K562 (cell line): ENCODE measurements around the gene DYSF. TPM values are rescaled to one million over a fixed set of nuclear protein-coding genes. Genes with fewer than 3 reads are reported as not detected.

Experiments used
- ATAC-seq: fragments of 200-7000 bp; cut with Tn5 transposase; 3 replicates; pipeline ENCODE4 v1.9.1; 2020; ENCODE audit warnings: moderate library complexity
- BruUV-seq: library from RNA; stranded (reverse); fragments of 400-500 nt; replicated peaks from 2 replicates; lab custom pipeline; 2021; lab: Mats Ljungman, UMichigan
- CTCF ChIA-PET: fragments of 300-600 bp; formaldehyde crosslinking; extraction: SDS; loops from one replicate; lab custom pipeline; 2021; ENCODE audit warnings: low intra/inter-chr PET ratio; lab: Yijun Ruan, JAX
- POLR2A ChIA-PET: fragments of 300-600, 350-650 bp; sonication (Branson Sonifier 250); formaldehyde crosslinking; extraction: SDS; loops from one replicate; lab custom pipeline; 2021; ENCODE audit warnings: antibody characterized with exemption, inconsistent platforms; lab: Yijun Ruan, JAX
- DNase-seq, 4 experiments: peaks; one replicate each; pipeline versions ENCODE4 v3.0.0 to v3.0.0-alpha.2; 2011 to 2018; ENCODE audit warnings: low spot score in 3 of 4, mixed read lengths in 3 of 4; ENCODE audit errors: extremely low read depth in 1 of 4
- FAIRE-seq: peaks from 2 replicates; lab custom pipeline; 2011; peaks lifted over from hg19 to GRCh38; lab: Jason Lieb, UNC
- H2AFZ ChIP-seq: 2 replicates; pipeline ENCODE4 v1.6.0; 2011; ENCODE audit warnings: low read depth, low read length, control low read depth, inconsistent platforms
- H3K27ac ChIP-seq: fragments of 200-600 bp; 3 replicates; pipeline ENCODE4 v1.8.0; 2011; ENCODE audit warnings: low read depth, mild to moderate bottlenecking, control low read depth, inconsistent platforms, low read length, moderate library complexity, mixed read lengths; ENCODE audit errors: extremely low read depth
- H3K27me3 ChIP-seq, 2 experiments: fragments of 300-600 bp in 1 of 2; 2 replicates in 1 of 2; 3 replicates in 1 of 2; pipeline versions ENCODE4 v1.6.0 to v1.8.0; 2011; ENCODE audit warnings: inconsistent platforms in 2 of 2, low read length in 2 of 2, mild to moderate bottlenecking in 1 of 2, mixed read lengths in 1 of 2, moderate library complexity in 1 of 2; ENCODE audit not compliant: control insufficient read depth in 2 of 2, insufficient read depth in 2 of 2
- H3K36me3 ChIP-seq: fragments of 300-600 bp; 3 replicates; pipeline ENCODE4 v1.8.0; 2011; ENCODE audit warnings: mild to moderate bottlenecking, low read length, inconsistent platforms; ENCODE audit not compliant: control insufficient read depth, insufficient read depth
- H3K4me1 ChIP-seq, 2 experiments: fragments of 200-600 bp in 1 of 2; replicated peaks in 1 of 2; 2 replicates in 1 of 2; 3 replicates in 1 of 2; pipeline versions ENCODE4 v1.5.1 to v1.8.0; 2011; ENCODE audit warnings: inconsistent platforms in 2 of 2, low read length in 2 of 2, mild to moderate bottlenecking in 1 of 2, mixed read lengths in 1 of 2, moderate library complexity in 1 of 2; ENCODE audit not compliant: control insufficient read depth in 2 of 2, insufficient read depth in 2 of 2
- H3K4me2 ChIP-seq: 2 replicates; pipeline ENCODE4 v1.6.1; 2011; ENCODE audit warnings: low read length, control low read depth, inconsistent platforms, mixed read lengths; ENCODE audit not compliant: insufficient read depth
- H3K4me3 ChIP-seq: fragments of 200-600 bp; sonication (generic), shearing (Covaris generic); 2 replicates; pipeline ENCODE4 v1.5.1; 2016; ENCODE audit warnings: control low read depth, inconsistent platforms
- H3K79me2 ChIP-seq: fragments of 200-600 bp; 3 replicates; pipeline ENCODE4 v1.8.0; 2011; ENCODE audit warnings: low read length, inconsistent platforms; ENCODE audit not compliant: control insufficient read depth, insufficient read depth
- H3K9ac ChIP-seq, 2 experiments: 2 replicates each; pipeline versions ENCODE4 v1.6.0 to v1.6.1; 2011; ENCODE audit warnings: low read depth in 2 of 2, low read length in 2 of 2, control low read depth in 1 of 2, inconsistent platforms in 1 of 2, mild to moderate bottlenecking in 1 of 2, mixed read lengths in 1 of 2; ENCODE audit not compliant: insufficient read depth in 1 of 2
- H3K9me1 ChIP-seq: one replicate; pipeline ENCODE4 v1.6.0; 2011; ENCODE audit warnings: inconsistent platforms, mild to moderate bottlenecking, low read length, moderate library complexity; ENCODE audit not compliant: control insufficient read depth, insufficient read depth
- H3K9me3 ChIP-seq: replicated peaks from 2 replicates; pipeline ENCODE4 v1.5.1; 2011; ENCODE audit warnings: low read depth, low read length, inconsistent platforms; ENCODE audit not compliant: control insufficient read depth, insufficient read depth
- H4K20me1 ChIP-seq: replicated peaks from 2 replicates; pipeline ENCODE4 v1.6.1; 2011; ENCODE audit warnings: low read length, inconsistent platforms, mixed read lengths; ENCODE audit not compliant: control insufficient read depth, insufficient read depth
- KLF10 ChIP-seq: fragments of 250-450 bp; sonication (Bioruptor Pico); IDR thresholded peaks from 2 replicates; pipeline ENCODE4 v1.6.1; 2021; ENCODE audit warnings: matching md5 sums
- PHF8 ChIP-seq: fragments of 200-600 bp; sonication (generic); IDR thresholded peaks from 2 replicates; pipeline ENCODE4 v1.6.1; 2012; ENCODE audit warnings: mixed run types, mild to moderate bottlenecking, inconsistent platforms, low read length, moderate library complexity, borderline replicate concordance
- ZFP36 ChIP-seq: fragments of 150-350 bp; IDR thresholded peaks from 2 replicates; pipeline ENCODE4 v1.6.1; 2018; ENCODE audit warnings: low read length, low read depth; ENCODE audit not compliant: partially characterized antibody
- ZNF146 ChIP-seq: IDR thresholded peaks from one replicate; pipeline ENCODE4 v1.6.1; 2018; ENCODE audit warnings: missing compliant biosample characterization; ENCODE audit not compliant: unreplicated experiment
- ZNF224 ChIP-seq: sonication (generic); formaldehyde crosslinking; IDR thresholded peaks from 2 replicates; pipeline ENCODE4 v1.8.0; 2022; ENCODE audit warnings: mild to moderate bottlenecking, missing genetic modification reagents
- WGBS: fragments of 100-300 bp; shearing (Covaris generic); methylation state at CpG from one replicate; pipeline ENCODE4 v1.1.6; 2016; ENCODE audit warnings: low coverage, mixed read lengths; ENCODE audit not compliant: insufficient coverage; ENCODE audit errors: missing lambda C conversion rate; 5-methylcytosine and 5-hydroxymethylcytosine counted together
- in situ Hi-C: fragments of 300-500 bp; cut with MboI; formaldehyde crosslinking; loops from 4 replicates; pipeline ENCODE4 v1.15.0; 2018; ENCODE audit warnings: inconsistent platforms, mixed read lengths
- intact Hi-C: fragments of 100-400 bp; cut with micrococcal nuclease; formaldehyde crosslinking; loops from 2 replicates; pipeline ENCODE4 v1.14.2; 2022
- polyA plus RNA-seq, 8 experiments: library from polyadenylated mRNA; depleted of rRNA in 4 of 8; stranded (reverse) in 5 of 8; unstranded in 3 of 8; fragments of >200 nt; fragmentation: Nextera tagmentation in 2 of 8; fragmentation: Illumina TruSeq in 1 of 8; extraction: Ambion mirVana in 2 of 8; extraction: Trizol in 1 of 8; gene quantifications; 2 replicates each; pipeline versions ENCODE4 v1.2.1 to v1.2.3, GENCODE V29; 2011 to 2014; ENCODE audit warnings: inconsistent platforms in 1 of 8, missing spikeins in 1 of 8
- total RNA-seq, 7 experiments: library from RNA; depleted of rRNA in 6 of 7; stranded (reverse); fragments of >200 nt in 6 of 7; fragmentation: Illumina TruSeq in 2 of 7; extraction: Trizol in 2 of 7; gene quantifications; 2 replicates each; pipeline versions ENCODE4 v1.2.1 to v1.2.3, GENCODE V29; 2011 to 2021; ENCODE audit warnings: low replicate concordance in 1 of 7

DYSF gene
- total and polyA plus RNA-seq, 9 of the 15 experiments (the other 6 are each of a cell fraction or from before 2014, with no cell fraction given): 0.01 to 0.80 (median 0.29) TPM

DNA sequence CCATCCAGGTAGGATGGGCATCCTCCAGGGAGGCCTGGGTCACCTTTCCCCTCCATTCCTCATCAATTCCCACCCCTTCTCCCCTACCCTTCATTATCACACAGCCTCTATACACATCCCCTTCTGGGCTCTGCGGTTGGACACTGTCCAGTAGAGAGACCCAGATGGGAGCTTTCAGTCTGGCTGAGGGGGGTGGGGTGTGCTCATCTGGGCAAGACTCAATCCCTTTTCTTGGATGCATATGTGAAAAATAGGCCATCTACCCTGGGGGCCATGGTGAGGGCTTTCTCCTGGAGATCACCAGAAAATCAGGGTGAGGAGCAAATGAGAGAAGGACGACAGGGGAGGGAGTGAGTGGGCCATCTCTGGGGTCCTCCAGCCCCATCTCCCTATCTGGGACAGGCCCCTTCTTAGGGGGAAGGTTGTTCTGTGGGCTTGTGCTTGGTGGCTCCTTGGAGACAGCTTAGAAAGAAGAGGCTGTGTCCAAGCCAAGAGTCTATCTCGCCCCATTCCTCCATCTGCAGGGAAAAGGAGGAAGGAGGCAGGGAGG lies 160.1 kb downstream of the DYSF start:
- no peak for TF ChIP-seq ZFP36
- no peak for TF ChIP-seq PHF8
- TF ChIP-seq ZNF224 (CRISPR knock-in tag): no peak
- TF ChIP-seq KLF10 (CRISPR knock-in tag): no peak
- TF ChIP-seq ZNF146 (CRISPR knock-in tag): no peak
- H3K4me3 ChIP-seq: no peak overlapping the region
- DNase-seq (no peak), ATAC-seq (no peak), FAIRE-seq (no peak)
- WGBS: 0% methylated on average over 3 of the region's 3 CpGs
- H3K36me3 ChIP-seq: no peaks in the 10 kb centered on the region
- no peak overlapping the region for H3K9ac ChIP-seq
- H3K9me3 ChIP-seq: no peaks in the 10 kb centered on the region
- POLR2A ChIA-PET: no interaction called here
- peaks cover 0 to 35% of the 10 kb centered on the region in 2 experiments; a peak in 3 of 5 replicates for H3K27me3 ChIP-seq
- H3K79me2 ChIP-seq: no peaks in the 10 kb centered on the region
- intact Hi-C loops (no loop called here), in situ Hi-C loops (no loop called here)
- H3K4me1 ChIP-seq: peaks cover 0 to under 1% of the 10 kb centered on the region in 2 experiments; a peak in 1 of 5 replicates
- H3K9me1 ChIP-seq: no peaks in the 10 kb centered on the region
- no peak overlapping the region for H3K4me2 ChIP-seq
- H2AFZ ChIP-seq: no peak overlapping the region
- no TSS peak for BruUV-seq
- no peak overlapping the region for H3K27ac ChIP-seq
- CTCF ChIA-PET: no interaction called here
- 0 out of 2 replicates have a peak, but pooled peaks cover 4% of the 10 kb centered on the region for H4K20me1 ChIP-seq
